ENCODE measurements around the gene VASN. TPM values are rescaled to one million over a fixed set of nuclear protein-coding genes. Genes with fewer than 3 reads are reported as not detected.

The VASN gene
- total and polyA plus RNA-seq, 9 of the 15 experiments (the other 6 are each of a cell fraction or from before 2014, with no cell fraction given) = 0.01 to 2.5 (median 0.41) TPM; not detected in 1

GRCh38 chr16:4370570-4371356 lies 885 bp upstream of the VASN start (continued):
- TF ChIP-seq REST (IDR thresholded peaks at IDR 0.05; ENCODE audit: borderline replicate concordance) (peak; percentile 61), REST (CRISPR knock-in tag; IDR thresholded peaks at IDR 0.05; ENCODE audit: low read depth) (no peak), ZNF12 (CRISPR knock-in tag; IDR thresholded peaks at IDR 0.05) (0 out of 2 replicates have a peak, but pooled peaks have one; percentile 36), HBP1 (CRISPR knock-in tag; IDR thresholded peaks at IDR 0.05) (no peak), RNF2 (IDR thresholded peaks at IDR 0.05) (peak; percentile 73; the same call in 1 of the 2 replicates), STAT6 (CRISPR knock-in tag; IDR thresholded peaks at IDR 0.05) (no peak), ZBTB11 (CRISPR knock-in tag; IDR thresholded peaks at IDR 0.05) (no peak), MAFK (IDR thresholded peaks at IDR 0.05; ENCODE audit: low read length) (no peak)

All from K562 (cell line).